ENCODE results near the gene IGDCC3.

IGDCC3 gene

GRCh38 chr15:65377976-65378366 lies at the start of gene IGDCC3:
IGDCC3 (minus strand) TSS chr15:65378002; CDS start chr15:65377788, 214 bp downstream.
- DNase-seq (ENCODE audit: low spot score) = peak; percentile 55

- DNase-seq (ENCODE audit: low spot score) = no peak
Measured at GRCh38 chr15:65426216-65426853, 48.5 kb upstream of the IGDCC3 start.

- DNase-seq (ENCODE audit: low spot score) = no peak
Measured at GRCh38 chr15:65424683-65425082, 46.9 kb upstream of the IGDCC3 start.

- DNase-seq (ENCODE audit: low spot score) = peak; percentile 57
Measured at GRCh38 chr15:65423976-65424679, 46.3 kb upstream of the IGDCC3 start.

- DNase-seq (ENCODE audit: low spot score) = no peak
Measured at GRCh38 chr15:65423150-65423975, 45.6 kb upstream of the IGDCC3 start.

GRCh38 chr15:65421360-65422215 lies 43.8 kb upstream of the IGDCC3 start:
- peak; percentile 56 for DNase-seq (ENCODE audit: low spot score)

- no peak for DNase-seq (ENCODE audit: low spot score)
Measured at GRCh38 chr15:65420975-65421359, 43.2 kb upstream of the IGDCC3 start.

- DNase-seq (ENCODE audit: low spot score) = no peak
Measured at GRCh38 chr15:65418596-65418995, 40.8 kb upstream of the IGDCC3 start.

GRCh38 chr15:65416845-65417416 lies 39.1 kb upstream of the IGDCC3 start:
- DNase-seq (ENCODE audit: low spot score) = no peak

- no peak for DNase-seq (ENCODE audit: low spot score)
Measured at GRCh38 chr15:65414841-65415621, 37.2 kb upstream of the IGDCC3 start.

GRCh38 chr15:65413760-65414144 lies 36.0 kb upstream of the IGDCC3 start:
- no peak for DNase-seq (ENCODE audit: low spot score)

GRCh38 chr15:65413051-65413759 lies 35.4 kb upstream of the IGDCC3 start:
- DNase-seq (ENCODE audit: low spot score) = no peak

- DNase-seq (ENCODE audit: low spot score) = no peak
Measured at GRCh38 chr15:65412556-65412955, 34.8 kb upstream of the IGDCC3 start.

- no peak for DNase-seq (ENCODE audit: low spot score)
Measured at GRCh38 chr15:65411465-65412071, 33.8 kb upstream of the IGDCC3 start.

GRCh38 chr15:65410972-65411371 lies 33.2 kb upstream of the IGDCC3 start:
- no peak for DNase-seq (ENCODE audit: low spot score)

GRCh38 chr15:65410036-65410435 lies 32.2 kb upstream of the IGDCC3 start:
- no peak for DNase-seq (ENCODE audit: low spot score)

- peak; percentile 97 for DNase-seq (ENCODE audit: low spot score)
Measured at GRCh38 chr15:65409036-65409631, 31.3 kb upstream of the IGDCC3 start.

- DNase-seq (ENCODE audit: low spot score) = no peak
Measured at GRCh38 chr15:65408324-65409035, 30.7 kb upstream of the IGDCC3 start.

All from AG20443 (cell line).